H1 (cell line): ENCODE data around the gene TRPM1. TPM values are rescaled to one million over a fixed set of nuclear protein-coding genes. Genes with fewer than 3 reads are reported as not detected.
A peak's percentile ranks its signal among the peaks of the same experiment; 100 is the strongest.

ENCODE experiments used
- CTCF ChIA-PET: fragments of 300-600 bp; sonication (Branson Sonifier 250); formaldehyde crosslinking; loops from one replicate; lab custom pipeline; 2021; ENCODE audit not compliant: partially characterized antibody; lab: Charles Lee
- POLR2A ChIA-PET: fragments of 300-600 bp; sonication (Branson Sonifier 250); formaldehyde crosslinking; loops from one replicate; lab custom pipeline; 2021; ENCODE audit warnings: inconsistent platforms; ENCODE audit not compliant: partially characterized antibody; lab: Charles Lee
- DNase-seq, 2 experiments: peaks; one replicate each; pipeline versions ENCODE4 v3.0.0 to v3.0.0-alpha.2; 2010 to 2022; ENCODE audit warnings: low spot score in 2 of 2, low read depth in 1 of 2, mixed read lengths in 1 of 2
- FAIRE-seq: peaks from 2 replicates; lab custom pipeline; 2011; peaks lifted over from hg19 to GRCh38; lab: Jason Lieb, UNC
- H2AFZ ChIP-seq: 2 replicates; pipeline ENCODE4 v1.8.1; 2012; ENCODE audit warnings: low read length, inconsistent platforms
- H2AK5ac ChIP-seq: 2 replicates; pipeline ENCODE4 v1.6.1; 2013; ENCODE audit warnings: low read depth, low read length
- H2BK120ac ChIP-seq: replicated peaks from 2 replicates; pipeline ENCODE3; 2013; ENCODE audit warnings: low read depth, low read length, inconsistent platforms
- H2BK12ac ChIP-seq: 2 replicates; pipeline ENCODE4 v1.6.1; 2013; ENCODE audit warnings: low read depth, low read length
- H2BK15ac ChIP-seq: 2 replicates; pipeline ENCODE4 v1.6.1; 2013; ENCODE audit warnings: low read length
- H2BK20ac ChIP-seq: 2 replicates; pipeline ENCODE4 v1.6.1; 2013; ENCODE audit warnings: low read length
- H2BK5ac ChIP-seq: 2 replicates; pipeline ENCODE4 v1.6.1; 2013; ENCODE audit warnings: low read depth, low read length
- H3K14ac ChIP-seq: 2 replicates; pipeline ENCODE4 v1.6.1; 2013; ENCODE audit warnings: inconsistent platforms; ENCODE audit not compliant: insufficient read length
- H3K18ac ChIP-seq: 2 replicates; pipeline ENCODE4 v1.6.1; 2013; ENCODE audit warnings: low read length; ENCODE audit errors: extremely low read depth
- H3K23ac ChIP-seq: 2 replicates; pipeline ENCODE4 v1.6.1; 2013; ENCODE audit warnings: inconsistent platforms; ENCODE audit not compliant: insufficient read length
- H3K23me2 ChIP-seq: 2 replicates; pipeline ENCODE4 v1.6.1; 2013; ENCODE audit warnings: low read depth, low read length
- H3K27ac ChIP-seq: 2 replicates; pipeline ENCODE4 v1.6.1; 2011; ENCODE audit warnings: low read depth, low read length, inconsistent platforms
- H3K27me3 ChIP-seq, 4 experiments: replicated peaks in 1 of 4; 1 replicate in 1 of 4; 2 replicates in 3 of 4; pipeline versions ENCODE4 v1.6.1 to v1.8.1; 2011 to 2013; ENCODE audit warnings: low read length in 3 of 4, mild to moderate bottlenecking in 3 of 4, inconsistent platforms in 2 of 4, mixed read lengths in 2 of 4, moderate library complexity in 1 of 4; ENCODE audit not compliant: control insufficient read depth in 3 of 4, insufficient read depth in 3 of 4; ENCODE audit errors: extremely low read depth in 1 of 4
- H3K36me3 ChIP-seq, 4 experiments: 2 replicates each; pipeline versions ENCODE4 v1.6.1 to v1.8.1; 2011 to 2013; ENCODE audit warnings: mild to moderate bottlenecking in 4 of 4, low read length in 3 of 4, moderate library complexity in 2 of 4, control low read depth in 1 of 4, inconsistent platforms in 1 of 4; ENCODE audit not compliant: insufficient read depth in 4 of 4, control insufficient read depth in 2 of 4
- H3K4ac ChIP-seq: replicated peaks from 2 replicates; pipeline ENCODE3; 2013; ENCODE audit warnings: low read length, low read depth, mixed read lengths, inconsistent platforms; ENCODE audit not compliant: insufficient read length
- H3K4me1 ChIP-seq, 4 experiments: replicated peaks in 1 of 4; 1 replicate in 1 of 4; 2 replicates in 3 of 4; pipeline versions ENCODE4 v1.6.1 to v1.8.1; 2011 to 2013; ENCODE audit warnings: low read length in 3 of 4, inconsistent platforms in 2 of 4, mixed read lengths in 1 of 4; ENCODE audit not compliant: insufficient read depth in 4 of 4, control insufficient read depth in 3 of 4
- H3K4me2 ChIP-seq, 2 experiments: 2 replicates each; pipeline versions ENCODE4 v1.6.1 to v1.8.1; 2011 to 2013; ENCODE audit warnings: low read depth in 2 of 2, low read length in 2 of 2, control low read depth in 1 of 2, inconsistent platforms in 1 of 2, mild to moderate bottlenecking in 1 of 2; ENCODE audit not compliant: insufficient read depth in 1 of 2
- H3K4me3 ChIP-seq, 4 experiments: fragments of 200-600, 300-600 bp in 1 of 4; sonication (generic), shearing (Covaris generic), sonication (Bioruptor Twin) in 1 of 4; 2 replicates each; pipeline versions ENCODE4 v1.5.1 to v1.8.1; 2011 to 2016; ENCODE audit warnings: low read length in 4 of 4, low read depth in 3 of 4, control low read depth in 2 of 4, inconsistent platforms in 2 of 4, mild to moderate bottlenecking in 2 of 4, mixed read lengths in 1 of 4, moderate library complexity in 1 of 4; ENCODE audit not compliant: insufficient read depth in 2 of 4; ENCODE audit errors: extremely low read depth in 1 of 4
- H3K56ac ChIP-seq: replicated peaks from 2 replicates; pipeline ENCODE3; 2013; ENCODE audit warnings: low read depth, mild to moderate bottlenecking, mixed read lengths, low read length, inconsistent platforms; ENCODE audit not compliant: insufficient read length
- H3K79me1 ChIP-seq: 2 replicates; pipeline ENCODE4 v1.6.1; 2013; ENCODE audit warnings: low read depth, low read length, control low read depth
- H3K79me2 ChIP-seq, 2 experiments: 2 replicates each; pipeline versions ENCODE4 v1.6.1 to v1.8.1; 2012 to 2013; ENCODE audit warnings: low read length in 2 of 2, mild to moderate bottlenecking in 2 of 2, inconsistent platforms in 1 of 2; ENCODE audit not compliant: insufficient read depth in 2 of 2, control insufficient read depth in 1 of 2
- H3K9ac ChIP-seq, 4 experiments: replicated peaks in 1 of 4; 1 replicate in 1 of 4; 2 replicates in 3 of 4; pipeline versions ENCODE4 v1.6.1 to v1.8.1; 2011 to 2013; ENCODE audit warnings: low read depth in 3 of 4, low read length in 3 of 4, control low read depth in 2 of 4, mild to moderate bottlenecking in 2 of 4, moderate library complexity in 2 of 4, inconsistent platforms in 1 of 4; ENCODE audit errors: extremely low read depth in 1 of 4
- H3K9me3 ChIP-seq, 2 experiments: 2 replicates each; pipeline versions ENCODE4 v1.6.1 to v1.8.1; 2012 to 2013; ENCODE audit warnings: mild to moderate bottlenecking in 2 of 2, moderate library complexity in 2 of 2, control low read depth in 1 of 2, inconsistent platforms in 1 of 2, low read depth in 1 of 2, low read length in 1 of 2, mixed read lengths in 1 of 2; ENCODE audit not compliant: insufficient read depth in 2 of 2
- H4K20me1 ChIP-seq, 2 experiments: replicated peaks in 1 of 2; 2 replicates each; pipeline versions ENCODE3 to v1.8.1; 2011 to 2013; ENCODE audit warnings: inconsistent platforms in 2 of 2, low read length in 2 of 2, mild to moderate bottlenecking in 1 of 2; ENCODE audit not compliant: insufficient read depth in 2 of 2, control insufficient read depth in 1 of 2
- H4K5ac ChIP-seq: 2 replicates; pipeline ENCODE4 v1.6.1; 2013; ENCODE audit warnings: low read length, low read depth, mixed read lengths, inconsistent platforms; ENCODE audit not compliant: insufficient read length
- H4K8ac ChIP-seq: 2 replicates; pipeline ENCODE4 v1.8.0; 2013; ENCODE audit warnings: mild to moderate bottlenecking, moderate library complexity, low read length, inconsistent platforms; ENCODE audit not compliant: insufficient read depth; ENCODE audit errors: extremely low read depth
- H4K91ac ChIP-seq: replicated peaks from 2 replicates; pipeline ENCODE3; 2013; ENCODE audit warnings: low read length, mixed read lengths, inconsistent platforms; ENCODE audit not compliant: insufficient read length
- CREB1 ChIP-seq: IDR thresholded peaks from 2 replicates; pipeline ENCODE4 v1.6.1; 2012; ENCODE audit warnings: inconsistent platforms
- HDAC2 ChIP-seq, 2 experiments: fragments of 300-600 bp in 1 of 2; sonication (generic) in 1 of 2; IDR thresholded peaks; 2 replicates each; pipeline ENCODE4 v1.6.1; 2011 to 2012; ENCODE audit warnings: low read depth in 2 of 2, low read length in 2 of 2, mild to moderate bottlenecking in 2 of 2, moderate library complexity in 2 of 2, borderline replicate concordance in 1 of 2, inconsistent platforms in 1 of 2
- KDM1A ChIP-seq: fragments of 200-600, 300-600 bp; sonication (generic); IDR thresholded peaks from 2 replicates; pipeline ENCODE4 v1.7.1; 2016; ENCODE audit warnings: mild to moderate bottlenecking, low read length, borderline replicate concordance
- RBBP5 ChIP-seq: IDR thresholded peaks from 2 replicates; pipeline ENCODE4 v1.7.1; 2012; ENCODE audit warnings: low read depth, mild to moderate bottlenecking, inconsistent platforms, low read length, moderate library complexity, borderline replicate concordance
- RXRA ChIP-seq: IDR thresholded peaks from 2 replicates; pipeline ENCODE4 v1.6.1; 2011; ENCODE audit warnings: low read depth, mild to moderate bottlenecking, low read length, moderate library complexity; ENCODE audit not compliant: insufficient read depth
- SP1 ChIP-seq: IDR thresholded peaks from 2 replicates; pipeline ENCODE4 v1.6.1; 2011; ENCODE audit warnings: low read depth, low read length
- SRF ChIP-seq: IDR thresholded peaks from 2 replicates; pipeline ENCODE4 v1.6.1; 2011; ENCODE audit warnings: mild to moderate bottlenecking, low read depth, low read length, moderate library complexity
- TAF7 ChIP-seq: optimal IDR thresholded peaks from 2 replicates; pipeline ENCODE3; 2011; ENCODE audit warnings: low read depth, mild to moderate bottlenecking, inconsistent platforms, low read length, moderate library complexity, borderline replicate concordance
- TEAD4 ChIP-seq: IDR thresholded peaks from 2 replicates; pipeline ENCODE4 v1.6.1; 2012; ENCODE audit warnings: low read depth, low read length, inconsistent platforms, mixed read lengths
- WGBS, 2 experiments: shearing (Covaris generic) in 1 of 2; methylation state at CpG; one replicate each; pipeline versions ENCODE4 v1.1.6 to v1.1.7; 2013 to 2015; ENCODE audit warnings: low lambda C conversion rate in 2 of 2, mixed read lengths in 2 of 2, inconsistent platforms in 1 of 2, low coverage in 1 of 2, missing lambda C conversion rate in 1 of 2; ENCODE audit not compliant: insufficient replicate concordance in 2 of 2, insufficient coverage in 1 of 2, insufficient read length in 1 of 2; ENCODE audit errors: extremely low coverage in 1 of 2, missing lambda C conversion rate in 1 of 2; 5-methylcytosine and 5-hydroxymethylcytosine counted together
- polyA plus RNA-seq, 7 experiments: library from polyadenylated mRNA; depleted of rRNA in 3 of 7; stranded (reverse) in 5 of 7; unstranded in 2 of 7; fragments of >200 nt in 5 of 7; fragments of 200-250 nt in 2 of 7; gene quantifications; 1 replicate in 5 of 7; 2 replicates in 1 of 7; 4 replicates in 1 of 7; pipeline versions ENCODE4 v1.2.1 to v1.2.3, GENCODE V29; 2011 to 2013; ENCODE audit warnings: missing spikeins in 2 of 7, mixed read lengths in 2 of 7
- total RNA-seq: library from RNA; stranded (reverse); fragmentation: NEBNext Ultra II Directional; extraction: Animal tissue kit (Norgen Biotek cat#: 25700); gene quantifications from 2 replicates; pipeline ENCODE4 v1.2.1, GENCODE V29; 2021
- TF ChIP-seq, protein P1 (sequence below), 3 experiments: IDR thresholded peaks; 1 replicate in 2 of 3; 2 replicates in 1 of 3; pipeline versions ENCODE4 v1.5.1 to v1.6.1; 2011; ENCODE audit warnings: low read length in 3 of 3, mild to moderate bottlenecking in 3 of 3, inconsistent platforms in 2 of 3, low read depth in 1 of 3, moderate library complexity in 1 of 3; ENCODE audit not compliant: insufficient read depth in 1 of 3; ENCODE audit errors: control extremely low read depth in 1 of 3

TRPM1 gene
- total and polyA plus RNA-seq, 2 of the 8 experiments (the other 6 are each of a cell fraction or from before 2014, with no cell fraction given): 0.05 TPM; not detected in 1

DNA sequence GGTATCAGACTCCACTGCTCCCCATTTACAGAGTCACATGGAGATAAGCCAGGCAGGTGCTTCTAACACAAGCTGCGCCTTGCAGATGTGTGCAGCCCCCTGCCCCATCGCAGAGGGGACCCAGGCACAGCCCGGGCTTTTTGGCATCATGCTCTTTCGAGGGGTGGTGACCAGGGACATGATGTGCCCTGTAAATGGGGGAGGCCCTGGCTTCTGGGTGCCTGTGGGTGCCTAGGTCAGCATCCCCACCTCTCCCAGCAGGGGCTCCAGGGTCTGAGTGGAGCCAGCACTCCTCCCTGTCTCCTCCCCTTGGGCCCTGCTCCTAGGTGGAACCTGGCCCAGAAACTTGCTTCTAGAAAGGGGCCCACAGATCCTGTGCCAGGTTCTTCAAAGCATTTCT, 15.2 kb downstream of the TRPM1 start:
- peaks cover 0 to 5% (median 2%) of the 10 kb centered on the region in 4 experiments; a peak in 4 of 7 replicates for H3K4me1 ChIP-seq
- no peaks in the 10 kb centered on the region; a peak in 1 of 7 replicates for H3K27me3 ChIP-seq
- no peak overlapping the region for H4K8ac ChIP-seq
- H4K91ac ChIP-seq: no peak overlapping the region
- no peak overlapping the region for H3K4me2 ChIP-seq
- POLR2A ChIA-PET: no interaction called here
- H2BK12ac ChIP-seq: no peak overlapping the region
- no peaks in the 10 kb centered on the region for H3K36me3 ChIP-seq
- H2AK5ac ChIP-seq: no peak overlapping the region
- H3K4ac ChIP-seq: peak overlapping the region; percentile 7
- H3K14ac ChIP-seq: no peak overlapping the region
- H3K4me3 ChIP-seq: no peak overlapping the region
- no peak overlapping the region for H3K18ac ChIP-seq
- 93% methylated on average over 4 of the region's 4 CpGs; no CpG with 5 or more reads in 1 of the 2 experiments for WGBS, 2 experiments
- H2BK5ac ChIP-seq: no peak overlapping the region
- H3K23me2 ChIP-seq: no peaks in the 10 kb centered on the region
- no peak overlapping the region for H3K23ac ChIP-seq
- no peaks in the 10 kb centered on the region for H4K20me1 ChIP-seq
- DNase-seq: no peak
- TF ChIP-seq TEAD4 (no peak), RXRA (no peak), TAF7 (no peak), SP1 (no peak), KDM1A (no peak), CREB1 (no peak), SRF (no peak), RBBP5 (no peak), HDAC2 (IDR thresholded peaks at IDR 0.05; ENCODE audit: borderline replicate concordance in 1 of 2, low read depth in 2 of 2, low read length in 2 of 2) (no peak)
- TF ChIP-seq, protein P1, sequence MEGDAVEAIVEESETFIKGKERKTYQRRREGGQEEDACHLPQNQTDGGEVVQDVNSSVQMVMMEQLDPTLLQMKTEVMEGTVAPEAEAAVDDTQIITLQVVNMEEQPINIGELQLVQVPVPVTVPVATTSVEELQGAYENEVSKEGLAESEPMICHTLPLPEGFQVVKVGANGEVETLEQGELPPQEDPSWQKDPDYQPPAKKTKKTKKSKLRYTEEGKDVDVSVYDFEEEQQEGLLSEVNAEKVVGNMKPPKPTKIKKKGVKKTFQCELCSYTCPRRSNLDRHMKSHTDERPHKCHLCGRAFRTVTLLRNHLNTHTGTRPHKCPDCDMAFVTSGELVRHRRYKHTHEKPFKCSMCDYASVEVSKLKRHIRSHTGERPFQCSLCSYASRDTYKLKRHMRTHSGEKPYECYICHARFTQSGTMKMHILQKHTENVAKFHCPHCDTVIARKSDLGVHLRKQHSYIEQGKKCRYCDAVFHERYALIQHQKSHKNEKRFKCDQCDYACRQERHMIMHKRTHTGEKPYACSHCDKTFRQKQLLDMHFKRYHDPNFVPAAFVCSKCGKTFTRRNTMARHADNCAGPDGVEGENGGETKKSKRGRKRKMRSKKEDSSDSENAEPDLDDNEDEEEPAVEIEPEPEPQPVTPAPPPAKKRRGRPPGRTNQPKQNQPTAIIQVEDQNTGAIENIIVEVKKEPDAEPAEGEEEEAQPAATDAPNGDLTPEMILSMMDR (IDR thresholded peaks at IDR 0.05; ENCODE audit: control extremely low read depth in 1 of 3, insufficient read depth in 1 of 3, low read depth in 1 of 3, low read length in 3 of 3): no peak
- H3K79me2 ChIP-seq: no peaks in the 10 kb centered on the region
- no peak overlapping the region for H2BK20ac ChIP-seq
- no peak overlapping the region for H2BK120ac ChIP-seq
- H3K9me3 ChIP-seq: no peaks in the 10 kb centered on the region
- no peak overlapping the region for H3K9ac ChIP-seq
- H2AFZ ChIP-seq: no peak overlapping the region
- CTCF ChIA-PET: no interaction called here
- H3K27ac ChIP-seq: no peak overlapping the region
- no peak overlapping the region for H3K56ac ChIP-seq
- no peaks in the 10 kb centered on the region for H3K79me1 ChIP-seq
- FAIRE-seq: no peak
- no peak overlapping the region for H4K5ac ChIP-seq
- no peak overlapping the region for H2BK15ac ChIP-seq
